ENCODE results near the gene PPP1R12B.
"Not testable (repeated sequence)": the region's sequence is repeated elsewhere in the genome, so short reads cannot be mapped to it uniquely, and the experiment has no call there.

The PPP1R12B gene

GRCh38 chr1:202351725-202352124, 3.2 kb downstream of the PPP1R12B start:
- no peak for DNase-seq
- Histone ChIP-seq H3K4me3 (no peak overlapping the region), H3K27ac (no peak overlapping the region), H3K36me3 (no peaks in the 10 kb centered on the region), H3K4me1 (peaks cover 0 to 25% (median 14%) of the 10 kb centered on the region in 4 donors), H3K27me3 (no peaks in the 10 kb centered on the region), H3K9me3 (no peaks in the 10 kb centered on the region)
- intact Hi-C loops (cut with DNase I; ENCODE audit: low total_unique reads) = no loop called here
- no peak for TF ChIP-seq CTCF (IDR thresholded peaks at IDR 0.05)

- DNase-seq; H3K4me3 ChIP-seq; H3K27me3 ChIP-seq; intact Hi-C loops (cut with DNase I; ENCODE audit: low total_unique reads); H3K9me3 ChIP-seq; H3K36me3 ChIP-seq; H3K27ac ChIP-seq: not testable (repeated sequence)
- peaks cover 0 to 25% (median 14%) of the 10 kb centered on the region in 4 donors for H3K4me1 ChIP-seq
Observed at GRCh38 chr1:202352583-202353197, 4.2 kb downstream of the PPP1R12B start.

GRCh38 chr1:202355944-202356553, 7.5 kb downstream of the PPP1R12B start:
- no peaks in the 10 kb centered on the region for H3K9me3 ChIP-seq
- intact Hi-C loops (cut with DNase I; ENCODE audit: low total_unique reads) = no loop called here
- TF ChIP-seq CTCF (IDR thresholded peaks at IDR 0.05) = no peak
- H3K27ac ChIP-seq = no peak overlapping the region
- no peaks in the 10 kb centered on the region for H3K36me3 ChIP-seq
- no peak overlapping the region for H3K4me3 ChIP-seq
- H3K27me3 ChIP-seq = no peaks in the 10 kb centered on the region
- DNase-seq = no peak
- H3K4me1 ChIP-seq = peaks cover 0 to 7% (median 0%) of the 10 kb centered on the region in 4 donors

- no peaks in the 10 kb centered on the region for H3K36me3 ChIP-seq
- TF ChIP-seq CTCF (IDR thresholded peaks at IDR 0.05) = no peak
- intact Hi-C loops (cut with DNase I; ENCODE audit: low total_unique reads) = no loop called here
- no peaks in the 10 kb centered on the region for H3K9me3 ChIP-seq
- no peak overlapping the region for H3K27ac ChIP-seq
- no peak overlapping the region for H3K4me3 ChIP-seq
- H3K4me1 ChIP-seq = peaks cover 0 to 3% (median 0%) of the 10 kb centered on the region in 4 donors
- H3K27me3 ChIP-seq = no peaks in the 10 kb centered on the region
- DNase-seq = no peak
Observed at GRCh38 chr1:202357506-202357905, 9.0 kb downstream of the PPP1R12B start.

- no peak overlapping the region for H3K27ac ChIP-seq
- intact Hi-C loops (cut with DNase I; ENCODE audit: low total_unique reads) = no loop called here
- no peaks in the 10 kb centered on the region for H3K36me3 ChIP-seq
Observed at GRCh38 chr1:202361224-202361623, 12.7 kb downstream of the PPP1R12B start.

More at GRCh38 chr1:202361224-202361623, 12.7 kb downstream of the PPP1R12B start:
- H3K9me3 ChIP-seq = no peaks in the 10 kb centered on the region
- no peak for DNase-seq
- peaks cover 0 to 19% (median 9%) of the 10 kb centered on the region in 4 donors for H3K4me1 ChIP-seq
- H3K4me3 ChIP-seq = no peak overlapping the region
- H3K27me3 ChIP-seq = no peaks in the 10 kb centered on the region
- TF ChIP-seq CTCF (IDR thresholded peaks at IDR 0.05) = no peak

Data from tibial artery (tissue), 4 donors.